ENCODE results near the gene ARL5C.

The ARL5C gene

GRCh38 chr17:39107973-39108372 is 58.0 kb downstream of the ARL5C start:
- no peak for DNase-seq (ENCODE audit: low spot score)

- no peak for DNase-seq (ENCODE audit: low spot score)
These were observed 58.8 kb downstream of the ARL5C start for GRCh38 chr17:39107155-39107554.

Data from LoVo (cell line).